ENCODE measurements around the gene ACTR6. TPM values are rescaled to one million over a fixed set of nuclear protein-coding genes. Genes with fewer than 3 reads are reported as not detected.
A peak's percentile ranks its signal among the peaks of the same experiment; 100 is the strongest.

Gene ACTR6
- total and polyA plus RNA-seq, 9 of the 15 experiments (the other 6 are each of a cell fraction or from before 2014, with no cell fraction given): 26.1 to 109 (median 70.9) TPM

DNA sequence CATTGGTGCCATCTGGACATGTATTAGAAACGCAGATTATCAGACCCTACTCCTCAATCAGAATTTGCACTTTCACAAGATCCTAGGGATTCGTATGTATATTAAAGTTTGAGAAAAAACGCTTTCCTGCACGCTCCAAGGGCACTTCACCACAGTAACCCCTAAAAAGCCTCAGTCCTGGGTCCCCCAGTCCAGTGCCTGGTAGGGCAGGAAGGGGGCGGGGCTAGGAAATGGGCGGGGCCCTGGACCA is 65.9 kb downstream of the ACTR6 start:
- Histone ChIP-seq H3K36me3 (ENCODE audit: control insufficient read depth, insufficient read depth, low read length) (0 out of 3 replicates have a peak, but pooled peaks cover 2% of the 10 kb centered on the region), H3K9me3 (replicated peaks; ENCODE audit: control insufficient read depth, insufficient read depth, low read depth, low read length) (no peaks in the 10 kb centered on the region), H3K4me2 (ENCODE audit: insufficient read depth, low read length) (peak overlapping the region; percentile 90), H3K9me1 (ENCODE audit: control insufficient read depth, insufficient read depth, low read length) (no peaks in the 10 kb centered on the region), H3K4me1 (replicated peaks in 1 of 2; ENCODE audit: control insufficient read depth in 2 of 2, insufficient read depth in 2 of 2, low read length in 2 of 2) (peaks cover 0 to 10% of the 10 kb centered on the region in 2 experiments; a peak in 1 of 5 replicates), H3K27me3 (ENCODE audit: control insufficient read depth in 2 of 2, insufficient read depth in 2 of 2, low read length in 2 of 2) (no peaks in the 10 kb centered on the region), H3K9ac (ENCODE audit: insufficient read depth in 1 of 2, low read depth in 2 of 2, low read length in 2 of 2) (peak overlapping the region; percentile 97 to 100), H3K79me2 (ENCODE audit: control insufficient read depth, insufficient read depth, low read length) (peaks cover 48% of the 10 kb centered on the region), H3K27ac (ENCODE audit: extremely low read depth, low read depth, low read length) (peak overlapping the region; percentile 96), H4K20me1 (replicated peaks; ENCODE audit: control insufficient read depth, insufficient read depth, low read length) (no peaks in the 10 kb centered on the region), H2AFZ (ENCODE audit: low read depth, low read length) (peak overlapping the region; percentile 100), H3K4me3 (peak overlapping the region; percentile 95)
- 1% methylated on average over 6 of the region's 6 CpGs for WGBS (ENCODE audit: insufficient coverage, low coverage, missing lambda C conversion rate)
- intact Hi-C loops (cut with micrococcal nuclease) (loop anchor here (5.0 kb wide), 2 partner anchors 36 to 64 kb away; partner anchors contain the start of gene ACTR6), in situ Hi-C loops (cut with MboI) (no loop called here)
- peak; percentile 84 for ATAC-seq
- peak; percentile 91 to 94 (median 92) for DNase-seq (ENCODE audit: extremely low read depth in 1 of 4, low spot score in 3 of 4)
- FAIRE-seq: no peak
- POLR2A ChIA-PET: interaction anchor here (0.6 to 3.7 kb wide), 8 partner anchors 10 to 54 kb away, joined by 3 to 20 read pairs (median 4); no protein-coding TSS in a partner anchor
- no TSS peak for BruUV-seq (replicated peaks)
- CTCF ChIA-PET (ENCODE audit: low intra/inter-chr PET ratio): no interaction called here
- TF ChIP-seq, protein P1, sequence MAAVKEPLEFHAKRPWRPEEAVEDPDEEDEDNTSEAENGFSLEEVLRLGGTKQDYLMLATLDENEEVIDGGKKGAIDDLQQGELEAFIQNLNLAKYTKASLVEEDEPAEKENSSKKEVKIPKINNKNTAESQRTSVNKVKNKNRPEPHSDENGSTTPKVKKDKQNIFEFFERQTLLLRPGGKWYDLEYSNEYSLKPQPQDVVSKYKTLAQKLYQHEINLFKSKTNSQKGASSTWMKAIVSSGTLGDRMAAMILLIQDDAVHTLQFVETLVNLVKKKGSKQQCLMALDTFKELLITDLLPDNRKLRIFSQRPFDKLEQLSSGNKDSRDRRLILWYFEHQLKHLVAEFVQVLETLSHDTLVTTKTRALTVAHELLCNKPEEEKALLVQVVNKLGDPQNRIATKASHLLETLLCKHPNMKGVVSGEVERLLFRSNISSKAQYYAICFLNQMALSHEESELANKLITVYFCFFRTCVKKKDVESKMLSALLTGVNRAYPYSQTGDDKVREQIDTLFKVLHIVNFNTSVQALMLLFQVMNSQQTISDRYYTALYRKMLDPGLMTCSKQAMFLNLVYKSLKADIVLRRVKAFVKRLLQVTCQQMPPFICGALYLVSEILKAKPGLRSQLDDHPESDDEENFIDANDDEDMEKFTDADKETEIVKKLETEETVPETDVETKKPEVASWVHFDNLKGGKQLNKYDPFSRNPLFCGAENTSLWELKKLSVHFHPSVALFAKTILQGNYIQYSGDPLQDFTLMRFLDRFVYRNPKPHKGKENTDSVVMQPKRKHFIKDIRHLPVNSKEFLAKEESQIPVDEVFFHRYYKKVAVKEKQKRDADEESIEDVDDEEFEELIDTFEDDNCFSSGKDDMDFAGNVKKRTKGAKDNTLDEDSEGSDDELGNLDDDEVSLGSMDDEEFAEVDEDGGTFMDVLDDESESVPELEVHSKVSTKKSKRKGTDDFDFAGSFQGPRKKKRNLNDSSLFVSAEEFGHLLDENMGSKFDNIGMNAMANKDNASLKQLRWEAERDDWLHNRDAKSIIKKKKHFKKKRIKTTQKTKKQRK (IDR thresholded peaks at IDR 0.05; ENCODE audit: borderline replicate concordance, low read depth, low read length): no peak
- no peak for TF ChIP-seq ZNF134 (CRISPR knock-in tag; conservative IDR thresholded peaks at IDR 0.05)
- TF ChIP-seq ZKSCAN3 (CRISPR knock-in tag; IDR thresholded peaks at IDR 0.05): no peak
- TF ChIP-seq CTBP1 (IDR thresholded peaks at IDR 0.05; ENCODE audit: borderline replicate concordance): no peak
- TF ChIP-seq, protein P2, sequence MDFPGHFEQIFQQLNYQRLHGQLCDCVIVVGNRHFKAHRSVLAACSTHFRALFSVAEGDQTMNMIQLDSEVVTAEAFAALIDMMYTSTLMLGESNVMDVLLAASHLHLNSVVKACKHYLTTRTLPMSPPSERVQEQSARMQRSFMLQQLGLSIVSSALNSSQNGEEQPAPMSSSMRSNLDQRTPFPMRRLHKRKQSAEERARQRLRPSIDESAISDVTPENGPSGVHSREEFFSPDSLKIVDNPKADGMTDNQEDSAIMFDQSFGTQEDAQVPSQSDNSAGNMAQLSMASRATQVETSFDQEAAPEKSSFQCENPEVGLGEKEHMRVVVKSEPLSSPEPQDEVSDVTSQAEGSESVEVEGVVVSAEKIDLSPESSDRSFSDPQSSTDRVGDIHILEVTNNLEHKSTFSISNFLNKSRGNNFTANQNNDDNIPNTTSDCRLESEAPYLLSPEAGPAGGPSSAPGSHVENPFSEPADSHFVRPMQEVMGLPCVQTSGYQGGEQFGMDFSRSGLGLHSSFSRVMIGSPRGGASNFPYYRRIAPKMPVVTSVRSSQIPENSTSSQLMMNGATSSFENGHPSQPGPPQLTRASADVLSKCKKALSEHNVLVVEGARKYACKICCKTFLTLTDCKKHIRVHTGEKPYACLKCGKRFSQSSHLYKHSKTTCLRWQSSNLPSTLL (IDR thresholded peaks at IDR 0.05): no peak
- no peak for TF ChIP-seq ZBTB17 (CRISPR knock-in tag; IDR thresholded peaks at IDR 0.05)
- TF ChIP-seq POLR2H (tag; IDR thresholded peaks at IDR 0.05; ENCODE audit: low read depth): peak; percentile 77
- no peak for TF ChIP-seq U2AF2 (optimal IDR thresholded peaks at IDR 0.05; ENCODE audit: low read depth, low read length)
- TF ChIP-seq, protein P3, sequence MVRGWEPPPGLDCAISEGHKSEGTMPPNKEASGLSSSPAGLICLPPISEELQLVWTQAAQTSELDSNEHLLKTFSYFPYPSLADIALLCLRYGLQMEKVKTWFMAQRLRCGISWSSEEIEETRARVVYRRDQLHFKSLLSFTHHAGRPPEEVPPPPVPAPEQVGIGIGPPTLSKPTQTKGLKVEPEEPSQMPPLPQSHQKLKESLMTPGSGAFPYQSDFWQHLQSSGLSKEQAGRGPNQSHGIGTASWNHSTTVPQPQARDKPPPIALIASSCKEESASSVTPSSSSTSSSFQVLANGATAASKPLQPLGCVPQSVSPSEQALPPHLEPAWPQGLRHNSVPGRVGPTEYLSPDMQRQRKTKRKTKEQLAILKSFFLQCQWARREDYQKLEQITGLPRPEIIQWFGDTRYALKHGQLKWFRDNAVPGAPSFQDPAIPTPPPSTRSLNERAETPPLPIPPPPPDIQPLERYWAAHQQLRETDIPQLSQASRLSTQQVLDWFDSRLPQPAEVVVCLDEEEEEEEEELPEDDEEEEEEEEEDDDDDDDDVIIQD (CRISPR knock-in tag; IDR thresholded peaks at IDR 0.05): no peak
- no peak for TF ChIP-seq BHLHE40 (IDR thresholded peaks at IDR 0.05; ENCODE audit: low read length)
- TF ChIP-seq, protein P4, sequence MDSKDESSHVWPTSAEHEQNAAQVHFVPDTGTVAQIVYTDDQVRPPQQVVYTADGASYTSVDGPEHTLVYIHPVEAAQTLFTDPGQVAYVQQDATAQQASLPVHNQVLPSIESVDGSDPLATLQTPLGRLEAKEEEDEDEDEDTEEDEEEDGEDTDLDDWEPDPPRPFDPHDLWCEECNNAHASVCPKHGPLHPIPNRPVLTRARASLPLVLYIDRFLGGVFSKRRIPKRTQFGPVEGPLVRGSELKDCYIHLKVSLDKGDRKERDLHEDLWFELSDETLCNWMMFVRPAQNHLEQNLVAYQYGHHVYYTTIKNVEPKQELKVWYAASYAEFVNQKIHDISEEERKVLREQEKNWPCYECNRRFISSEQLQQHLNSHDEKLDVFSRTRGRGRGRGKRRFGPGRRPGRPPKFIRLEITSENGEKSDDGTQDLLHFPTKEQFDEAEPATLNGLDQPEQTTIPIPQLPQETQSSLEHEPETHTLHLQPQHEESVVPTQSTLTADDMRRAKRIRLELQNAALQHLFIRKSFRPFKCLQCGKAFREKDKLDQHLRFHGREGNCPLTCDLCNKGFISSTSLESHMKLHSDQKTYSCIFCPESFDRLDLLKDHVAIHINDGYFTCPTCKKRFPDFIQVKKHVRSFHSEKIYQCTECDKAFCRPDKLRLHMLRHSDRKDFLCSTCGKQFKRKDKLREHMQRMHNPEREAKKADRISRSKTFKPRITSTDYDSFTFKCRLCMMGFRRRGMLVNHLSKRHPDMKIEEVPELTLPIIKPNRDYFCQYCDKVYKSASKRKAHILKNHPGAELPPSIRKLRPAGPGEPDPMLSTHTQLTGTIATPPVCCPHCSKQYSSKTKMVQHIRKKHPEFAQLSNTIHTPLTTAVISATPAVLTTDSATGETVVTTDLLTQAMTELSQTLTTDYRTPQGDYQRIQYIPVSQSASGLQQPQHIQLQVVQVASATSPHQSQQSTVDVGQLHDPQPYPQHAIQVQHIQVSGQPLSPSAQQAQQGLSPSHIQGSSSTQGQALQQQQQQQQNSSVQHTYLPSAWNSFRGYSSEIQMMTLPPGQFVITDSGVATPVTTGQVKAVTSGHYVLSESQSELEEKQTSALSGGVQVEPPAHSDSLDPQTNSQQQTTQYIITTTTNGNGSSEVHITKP (IDR thresholded peaks at IDR 0.05; ENCODE audit: partially characterized antibody): peak; percentile 17
- no peak for TF ChIP-seq MCM7 (IDR thresholded peaks at IDR 0.05)
- no peak for TF ChIP-seq SIN3A (IDR thresholded peaks at IDR 0.05; ENCODE audit: borderline replicate concordance in 2 of 2, control insufficient read depth in 1 of 2, low read depth in 2 of 2, low read length in 2 of 2)

All from K562 (cell line).